Right lung (tissue), 5 donors: ENCODE measurements around the gene VPS54. TPM values are rescaled to one million over a fixed set of nuclear protein-coding genes. Genes with fewer than 3 reads are reported as not detected.
"Not testable (repeated sequence)": the region's sequence is repeated elsewhere in the genome, so short reads cannot be mapped to it uniquely, and the experiment has no call there.

Experiments used
- DNase-seq, 2 donors: peaks; one replicate each; pipeline ENCODE4 v3.0.0-alpha.2; 2013
- polyA plus RNA-seq, 5 donors: library from polyadenylated mRNA; unstranded; fragments of 120-200 nt; gene quantifications; one replicate each; pipeline versions ENCODE4 v1.2.1 to v1.2.3, GENCODE V29; 2013; ENCODE audit warnings: inconsistent platforms in 1 of 5, low replicate concordance in 1 of 5; ENCODE audit not compliant: insufficient read length in 5 of 5, insufficient read depth in 1 of 5

Gene VPS54
- polyA plus RNA-seq, 5 donors = 37.5 to 53.2 (median 49.8) TPM

DNA sequence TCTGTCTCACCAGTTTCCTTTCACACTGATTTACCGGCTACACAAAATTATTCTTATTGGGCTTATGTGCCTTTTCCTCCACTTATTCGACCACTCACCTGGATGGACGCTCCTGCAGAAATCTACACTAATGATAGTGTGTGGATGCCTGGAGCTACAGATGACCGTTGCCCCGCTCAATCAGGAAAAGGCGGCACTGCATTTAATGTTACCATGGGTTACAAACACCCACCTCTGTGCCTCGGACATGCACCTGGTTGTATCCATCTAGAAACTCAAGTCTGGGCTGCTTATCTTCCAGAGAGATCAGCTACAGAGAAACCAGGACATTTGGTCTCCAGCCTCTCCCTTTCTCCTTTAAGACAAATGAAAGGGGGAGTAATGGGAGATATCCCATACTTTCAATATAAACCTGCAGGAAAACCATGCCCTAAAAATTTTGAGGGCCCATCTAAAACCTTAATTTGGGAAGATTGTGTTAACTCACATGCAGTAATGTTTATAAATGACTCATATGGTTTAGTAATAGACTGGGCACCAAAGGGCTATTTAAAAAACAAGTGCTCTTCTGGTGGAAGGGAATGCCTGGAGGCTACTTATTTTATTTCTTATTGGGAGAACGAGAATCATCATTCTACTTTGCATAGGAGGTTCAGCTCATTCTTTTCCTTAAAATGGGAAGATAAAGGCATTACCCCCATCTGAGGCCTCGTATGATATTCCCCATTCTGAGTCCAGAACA is 24.7 kb downstream of the VPS54 start:
- DNase-seq = not testable (repeated sequence)

DNA sequence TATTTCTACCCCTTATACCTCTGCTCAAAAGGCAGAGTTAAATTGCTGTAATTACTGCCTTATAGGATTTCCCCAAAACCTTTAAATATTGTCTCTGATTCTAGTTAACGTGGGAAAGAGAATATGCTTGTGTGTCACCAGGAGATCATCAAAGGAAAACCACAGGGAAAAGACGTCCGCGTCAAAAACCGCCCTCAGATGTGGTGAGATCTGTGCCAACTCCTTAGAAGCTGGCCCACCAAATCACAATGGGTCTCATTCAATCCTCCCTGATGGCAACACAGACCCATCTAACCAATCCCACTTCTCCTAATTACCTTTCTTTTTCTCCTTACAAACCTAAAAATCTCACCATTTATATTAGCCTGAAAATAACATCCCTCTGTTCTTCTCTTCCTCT is 25.4 kb downstream of the VPS54 start:
- DNase-seq = no peak

DNA sequence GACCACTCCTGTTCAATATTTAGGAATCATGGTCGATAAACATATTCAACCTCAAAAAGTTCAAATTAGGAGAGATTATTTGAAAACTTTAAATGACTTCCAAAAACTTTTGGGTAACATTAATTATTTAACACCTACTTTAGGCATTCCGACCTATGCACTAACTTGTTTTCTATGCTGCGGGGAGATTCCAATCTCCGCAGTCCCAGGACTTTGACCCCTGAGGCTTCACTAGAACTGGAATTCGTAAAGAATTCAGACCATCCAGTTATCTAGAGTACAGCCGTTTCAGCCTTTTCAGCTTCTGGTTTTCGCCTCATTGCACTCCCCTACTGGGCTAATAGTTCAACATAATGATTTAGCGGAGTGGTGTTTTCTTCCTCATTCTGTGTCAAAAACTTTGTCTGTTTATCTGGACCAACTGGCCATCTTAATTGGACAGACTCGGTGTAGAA is 26.1 kb downstream of the VPS54 start:
- not testable (repeated sequence) for DNase-seq

DNA sequence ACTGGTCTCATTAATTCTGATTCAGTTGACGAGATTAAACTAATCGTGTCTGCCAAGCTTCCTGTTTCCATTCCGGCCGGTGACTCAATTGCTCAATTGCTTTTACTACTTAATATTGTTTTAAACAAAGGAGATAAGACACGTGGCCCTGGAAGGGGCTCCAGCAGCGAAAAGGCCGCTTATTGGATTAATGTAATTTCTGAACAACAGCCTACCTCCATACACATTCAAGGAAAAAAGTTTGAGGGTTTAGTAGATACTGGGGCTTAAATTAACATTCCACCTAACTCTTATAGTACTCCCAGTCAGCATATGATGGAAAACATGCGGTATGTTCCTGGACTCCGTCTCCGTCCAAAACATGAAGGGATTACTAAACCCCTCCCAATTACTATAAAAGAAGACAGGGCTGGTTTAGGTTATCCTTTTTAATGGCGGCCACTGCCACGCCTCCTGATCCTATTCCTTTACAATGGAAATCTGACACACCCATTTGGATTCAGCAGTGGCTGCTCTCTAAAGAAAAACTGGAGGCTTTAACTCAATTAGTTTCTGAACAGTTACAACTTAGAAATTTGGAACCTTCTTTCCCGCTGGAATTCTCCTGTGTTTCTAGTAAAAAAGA is 27.1 kb downstream of the VPS54 start:
- no peak for DNase-seq

DNA sequence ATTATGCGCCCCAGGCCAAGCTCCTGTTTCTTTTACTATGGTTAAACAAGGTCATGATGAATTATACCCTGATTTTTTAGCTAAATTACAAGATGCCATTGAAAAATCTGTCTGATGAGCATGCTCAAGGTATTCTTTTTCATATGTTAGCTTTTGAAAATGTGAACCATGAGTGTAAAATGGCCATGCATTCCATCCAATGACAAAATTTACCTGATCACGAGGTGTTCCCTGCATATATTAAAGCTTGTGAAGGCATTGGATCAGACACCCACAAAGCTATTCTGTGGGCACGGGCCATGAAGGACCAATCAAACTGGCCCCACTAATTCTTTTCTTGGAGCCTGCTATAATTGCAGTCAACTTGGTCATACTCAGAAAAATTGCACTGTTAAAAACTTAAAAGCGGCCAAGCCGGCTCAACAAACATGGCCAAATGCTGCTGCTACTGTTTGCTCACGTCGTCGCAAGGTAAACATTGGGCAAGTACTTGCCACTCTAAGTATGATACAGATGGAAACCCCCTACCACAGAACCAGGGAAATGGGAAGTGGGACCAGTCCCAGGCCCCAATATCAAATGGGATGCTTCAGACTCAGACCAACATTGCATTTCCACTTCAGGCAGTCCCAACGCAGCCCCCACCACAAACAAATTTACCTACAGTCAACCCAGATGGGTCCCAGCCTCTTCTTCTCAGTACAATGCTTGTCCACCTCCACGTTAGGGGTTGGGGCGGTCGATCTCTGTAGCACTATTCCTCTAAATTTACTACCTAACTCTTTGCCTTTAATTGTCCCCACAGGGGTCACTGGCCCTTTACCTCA is 27.8 kb downstream of the VPS54 start:
- peak; percentile 17 to 23 for DNase-seq

DNA sequence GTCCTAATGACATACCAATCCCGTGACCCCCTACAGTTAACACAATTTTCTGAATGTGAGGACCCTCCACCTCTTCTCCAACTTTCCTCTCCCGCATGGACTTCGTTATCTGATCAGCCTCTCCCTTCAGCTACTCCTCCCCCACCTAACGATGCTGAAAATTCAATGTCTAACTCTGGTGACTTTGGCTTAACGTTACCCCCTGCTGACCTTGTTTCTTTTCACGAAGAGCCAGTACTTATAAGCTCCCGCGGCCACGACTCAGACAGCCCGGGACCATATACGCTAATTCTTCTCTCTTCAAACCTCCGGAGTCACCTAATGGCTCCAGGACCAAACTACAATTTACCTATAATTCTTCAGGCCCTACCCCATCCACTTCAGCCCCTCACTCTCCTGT is 29.2 kb downstream of the VPS54 start:
- no peak for DNase-seq

DNA sequence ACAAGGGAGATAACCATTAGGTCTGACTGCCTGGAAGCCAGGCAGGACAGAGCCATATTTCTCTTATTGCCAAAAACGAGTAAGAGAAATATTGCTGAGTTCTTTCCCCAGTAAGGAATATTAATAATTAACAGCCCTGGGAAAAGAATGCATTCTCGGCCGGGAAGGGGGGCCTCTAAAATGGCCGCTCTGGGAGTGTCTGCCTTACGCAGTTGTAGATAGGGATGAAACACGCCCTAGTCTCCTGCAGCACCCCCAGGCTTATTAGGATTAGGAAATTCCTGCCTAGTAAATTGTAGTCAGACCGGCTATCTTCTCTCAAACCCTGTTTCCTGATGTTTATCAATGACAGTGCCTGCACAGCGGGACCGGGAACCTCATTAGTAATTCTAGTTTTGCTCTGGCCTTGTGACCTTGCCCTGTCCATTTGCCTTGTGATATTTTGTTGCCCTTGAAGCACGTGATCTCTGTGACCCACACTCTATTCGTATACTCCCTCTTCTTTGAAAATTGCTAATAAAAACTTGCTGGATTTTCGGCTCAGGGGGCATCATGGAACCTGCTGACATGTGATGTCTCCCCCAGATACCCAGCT is 30.3 kb downstream of the VPS54 start:
- not testable (repeated sequence) for DNase-seq

DNA sequence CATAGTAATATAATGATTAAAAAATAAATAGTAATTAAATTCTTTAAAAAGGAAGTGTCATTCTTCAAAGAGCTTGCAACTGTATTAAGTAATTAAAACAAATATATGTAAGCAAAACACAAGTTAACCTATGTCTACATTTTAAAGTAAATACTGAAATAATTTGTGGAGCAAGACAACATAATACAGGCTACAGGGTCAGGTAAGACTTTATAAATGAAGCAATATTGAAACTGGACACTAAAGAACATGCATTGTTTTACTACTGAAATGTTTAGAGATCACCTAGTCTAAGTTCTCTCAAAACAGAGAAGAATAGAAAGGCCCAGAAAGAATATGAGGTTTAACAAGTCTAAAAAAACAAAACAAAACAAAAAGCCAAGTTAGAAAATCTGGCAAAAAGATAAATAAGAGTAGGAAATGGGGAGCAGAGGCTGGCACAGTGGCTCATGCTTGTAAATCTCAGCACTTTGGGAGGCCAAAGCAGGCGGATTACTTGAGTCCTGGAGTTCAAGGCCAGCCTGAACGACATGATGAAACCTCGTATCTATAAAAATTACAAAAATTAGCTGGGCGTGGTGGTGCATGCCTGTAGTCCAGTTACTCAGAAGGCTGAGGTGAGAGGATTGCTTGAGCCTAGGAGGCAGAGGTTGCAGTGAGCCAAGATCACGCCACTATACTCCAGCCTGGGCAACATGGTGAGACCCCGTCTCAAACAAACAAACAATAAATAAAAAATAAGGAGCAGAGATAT is 34.4 kb downstream of the VPS54 start:
- no peak for DNase-seq

DNA sequence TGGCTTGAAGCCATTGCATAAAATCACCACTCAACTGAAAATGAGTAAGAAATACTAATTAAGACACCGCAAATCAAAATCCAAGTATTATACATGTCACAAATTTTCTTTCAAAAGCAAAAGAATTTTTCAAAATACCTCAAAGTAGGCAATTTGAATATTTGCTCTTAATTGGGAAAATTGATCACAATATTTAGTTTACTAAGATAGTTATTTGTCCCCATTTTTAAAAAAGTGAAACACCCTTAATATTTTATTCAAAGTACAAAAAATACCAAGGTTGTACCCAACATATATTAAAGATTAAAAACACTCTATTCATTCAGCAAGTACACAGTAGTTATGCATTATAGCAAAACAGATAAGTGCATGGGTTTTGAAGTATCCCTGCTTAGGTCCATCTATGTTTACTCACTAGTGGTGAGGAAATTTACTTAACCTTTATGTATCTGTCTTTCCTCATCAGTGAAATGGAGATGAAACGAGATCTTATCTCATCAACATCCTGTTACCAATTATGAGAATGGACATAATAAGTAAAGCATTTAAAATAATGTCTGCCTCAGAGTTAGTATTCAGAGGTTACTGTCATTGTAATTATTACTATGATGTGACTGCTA is 35.1 kb downstream of the VPS54 start:
- DNase-seq = no peak

DNA sequence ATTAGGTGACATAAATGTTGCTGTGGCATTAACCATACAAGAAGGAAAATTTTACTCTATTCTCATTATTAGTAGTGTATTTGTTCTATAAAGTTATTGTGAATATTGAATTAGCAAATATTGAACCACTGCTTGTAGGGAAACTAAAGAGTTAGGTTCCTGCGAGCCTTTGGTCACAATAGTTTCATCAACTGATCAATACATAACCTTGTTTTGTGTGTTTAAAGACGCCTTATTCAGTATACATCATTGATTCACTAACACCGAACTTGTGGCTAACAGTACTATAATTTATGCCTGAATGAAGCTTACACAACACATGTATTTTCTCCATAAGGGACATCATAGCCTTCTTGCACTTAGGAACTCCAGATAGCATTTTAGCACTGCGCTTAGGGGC is 36.9 kb downstream of the VPS54 start:
- DNase-seq = no peak

DNA sequence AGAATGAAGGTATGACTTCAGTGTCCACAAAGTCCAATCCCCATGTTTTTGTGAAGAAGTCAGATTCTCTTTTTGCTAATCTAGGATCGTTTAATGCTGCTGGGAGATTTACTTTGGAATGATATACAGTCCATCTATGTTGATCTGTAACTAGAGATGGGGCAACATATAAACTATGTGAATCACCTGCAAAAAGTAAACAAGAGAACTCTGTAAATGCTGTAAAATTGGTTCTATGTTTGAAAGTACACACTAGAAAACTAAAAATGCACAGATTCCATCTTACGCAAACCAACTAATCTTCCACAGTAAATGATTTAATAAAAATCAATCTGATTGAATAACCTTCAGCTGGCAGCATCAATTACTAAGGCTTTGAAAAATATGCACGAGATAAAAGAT is 37.5 kb downstream of the VPS54 start:
- no peak for DNase-seq

DNA sequence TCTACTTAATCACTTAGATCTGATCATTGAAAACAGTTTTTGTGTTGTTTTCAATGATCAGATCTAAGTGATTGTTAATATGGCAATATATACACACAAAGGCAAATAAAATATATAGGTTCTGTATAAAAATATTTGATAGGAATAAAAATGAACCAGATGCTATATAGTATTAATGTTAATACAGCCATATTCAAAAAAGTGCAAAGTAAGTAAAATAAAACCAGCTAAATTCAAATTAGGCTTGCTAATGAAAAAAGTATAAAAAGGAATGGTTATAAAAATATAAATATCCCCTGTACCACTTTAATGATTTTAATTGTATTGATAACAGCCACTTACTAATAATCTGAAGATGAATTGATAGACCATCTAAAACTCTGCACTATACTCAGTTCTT is 38.4 kb downstream of the VPS54 start:
- DNase-seq = no peak

DNA sequence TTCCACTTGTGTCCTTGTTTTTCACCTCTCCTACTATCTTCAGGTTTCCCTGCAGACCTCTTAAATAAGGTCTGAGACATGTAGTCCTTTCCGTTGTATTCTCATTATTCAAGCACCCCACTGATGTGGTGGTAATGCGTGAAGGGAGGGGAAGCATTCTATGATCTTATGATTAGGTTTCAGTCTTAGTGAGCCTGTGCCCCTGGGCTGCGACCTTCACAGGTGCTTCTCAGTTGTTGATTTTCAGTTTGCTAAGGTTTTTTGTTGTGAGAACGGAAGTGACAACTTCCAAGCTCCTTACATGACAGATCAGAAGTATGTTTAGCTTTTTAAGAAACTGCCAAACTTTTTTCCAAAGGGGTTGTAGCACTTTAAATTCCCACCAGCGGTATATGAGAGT is 41.3 kb downstream of the VPS54 start:
- DNase-seq = no peak

DNA sequence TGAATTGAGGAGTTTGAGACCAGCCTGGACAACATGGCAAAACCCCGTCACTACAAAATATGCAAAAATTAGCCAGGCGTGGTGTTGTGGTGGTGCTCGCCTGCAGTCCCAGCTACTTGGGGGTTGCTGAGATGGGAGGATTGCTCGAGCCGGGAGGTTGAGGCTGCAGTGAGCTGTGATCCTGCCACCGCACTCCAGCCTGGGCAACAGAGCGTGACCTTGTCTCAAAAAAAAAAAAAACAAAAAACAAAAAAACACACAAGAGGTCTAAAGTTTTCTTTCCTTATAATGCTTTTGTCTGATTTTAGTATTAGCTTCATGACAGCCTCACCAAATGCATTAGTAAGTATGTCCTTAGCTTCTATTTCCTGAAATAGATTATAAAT is 43.1 kb downstream of the VPS54 start:
- no peak for DNase-seq

DNA sequence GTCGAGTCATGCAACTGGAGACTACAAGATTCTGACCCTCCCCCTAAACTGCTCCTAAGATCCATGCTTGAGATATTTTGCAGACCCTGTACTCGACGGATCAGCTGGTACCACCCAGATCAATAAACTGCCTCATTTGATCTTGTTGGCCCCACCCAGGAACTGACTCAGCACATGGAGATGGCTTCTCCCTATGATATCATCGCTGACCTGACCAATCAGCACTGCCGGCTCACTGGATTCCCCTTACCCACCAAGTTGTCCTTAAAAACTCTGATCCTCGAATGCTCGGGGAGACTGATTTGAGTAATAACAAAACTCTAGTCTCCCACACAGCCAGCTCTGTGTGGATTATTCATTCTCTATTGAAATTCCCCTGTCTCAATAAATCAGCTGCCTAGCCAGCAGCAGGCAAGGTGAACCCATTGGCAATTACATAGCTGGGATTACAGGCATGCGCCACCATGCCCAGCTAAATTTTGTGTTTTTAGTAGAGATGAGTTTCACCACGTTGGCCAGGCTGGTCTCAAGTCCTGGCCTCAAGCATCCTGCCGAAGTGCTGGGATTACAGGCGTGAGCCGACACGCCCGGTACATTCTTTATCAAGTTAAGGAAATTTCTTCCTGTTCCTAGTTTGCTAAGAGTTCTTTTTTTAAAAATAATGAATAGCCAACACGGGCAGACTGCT is 43.6 kb downstream of the VPS54 start:
- no peak for DNase-seq

DNA sequence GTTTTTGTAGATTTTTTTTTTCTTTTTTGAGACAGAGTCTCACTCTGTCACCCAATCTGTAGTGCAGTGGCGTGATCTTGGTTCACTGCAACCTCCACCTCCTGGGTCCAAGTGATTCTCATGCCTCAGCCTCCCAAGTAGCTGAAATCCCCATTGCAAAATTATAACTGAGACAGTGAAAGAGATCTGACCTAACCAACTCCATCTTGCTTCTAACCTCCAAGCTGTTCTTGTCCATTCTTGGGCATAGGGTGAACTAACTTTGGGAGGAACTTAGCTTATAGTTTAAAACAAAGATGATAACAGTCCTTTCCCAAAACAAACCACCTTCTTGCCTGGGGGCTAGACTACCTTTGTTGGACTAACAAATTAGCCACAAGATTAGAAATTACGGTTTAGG is 44.2 kb downstream of the VPS54 start:
- DNase-seq = not testable (repeated sequence)

DNA sequence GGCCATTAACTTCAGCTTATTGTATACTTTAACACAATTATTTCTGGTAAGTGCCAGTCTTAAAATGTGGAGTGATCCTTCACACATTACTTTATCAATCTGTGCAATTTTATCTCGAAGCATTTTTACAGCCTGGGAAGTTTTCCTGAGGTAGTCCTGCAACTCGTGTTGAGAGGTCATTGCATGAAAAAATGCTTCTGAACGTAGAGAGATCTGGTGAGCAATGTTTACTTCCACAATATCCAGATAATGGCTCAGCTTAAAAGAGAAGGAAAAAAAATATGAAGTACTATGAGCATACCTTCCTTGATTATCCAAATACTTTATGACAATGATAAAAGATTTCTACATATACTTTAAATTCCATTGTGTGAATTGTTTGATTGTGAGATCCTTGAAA is 57.0 kb downstream of the VPS54 start:
- DNase-seq = no peak

DNA sequence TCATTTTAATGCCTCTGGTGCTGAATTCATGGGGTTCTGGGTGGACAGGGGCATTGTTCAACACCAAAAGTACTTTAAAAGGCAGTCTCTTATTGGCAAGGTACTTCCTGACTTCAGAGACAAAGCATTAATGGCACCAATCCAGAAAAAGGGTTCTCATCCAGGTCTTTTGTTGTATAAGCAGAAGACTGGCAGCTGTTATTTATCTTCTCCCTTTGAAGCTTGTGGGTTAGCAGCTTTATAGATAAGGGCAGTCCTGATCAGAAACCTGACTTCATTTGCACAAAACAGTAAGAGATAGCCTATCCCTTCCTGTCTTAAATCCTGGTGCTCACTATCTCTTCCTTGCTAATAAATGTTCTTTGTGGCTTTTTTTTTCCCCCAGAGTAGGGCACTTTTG is 68.8 kb downstream of the VPS54 start:
- no peak for DNase-seq

DNA sequence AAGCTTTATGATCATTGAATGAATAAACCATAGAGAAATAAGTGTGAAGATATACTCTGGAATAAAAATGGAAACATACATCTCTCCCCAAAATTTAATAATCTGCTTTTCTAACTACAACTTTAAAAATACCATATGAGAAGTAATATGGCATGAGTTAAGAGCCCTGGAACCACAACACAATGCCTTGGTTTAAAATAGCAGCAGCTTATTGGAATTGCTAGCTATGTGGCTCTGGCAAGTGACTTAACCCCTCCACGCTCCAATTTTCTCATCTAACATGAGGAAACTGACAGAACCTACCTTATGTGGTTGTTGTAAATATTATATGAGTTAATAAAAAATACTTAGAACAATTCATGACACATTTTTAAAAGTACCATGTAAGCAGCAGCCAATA is 76.4 kb downstream of the VPS54 start:
- no peak for DNase-seq

DNA sequence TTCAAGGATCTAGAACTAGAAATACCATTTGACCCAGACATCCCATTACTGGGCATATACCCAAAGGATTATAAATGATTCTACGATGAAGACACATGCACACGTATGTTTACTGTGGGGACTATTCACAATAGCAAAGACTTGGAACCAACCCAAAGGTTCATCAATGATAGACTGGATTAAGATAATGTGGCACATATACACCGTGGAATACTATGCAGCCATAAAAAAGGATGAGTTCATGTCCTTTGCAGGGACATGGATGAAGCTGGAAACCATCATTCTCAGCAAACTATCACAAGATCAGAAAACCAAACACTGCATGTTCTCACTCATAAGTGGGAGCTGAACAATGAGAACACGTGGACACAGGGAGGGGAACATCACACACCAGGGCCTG is 87.1 kb downstream of the VPS54 start:
- DNase-seq = not testable (repeated sequence)

DNA sequence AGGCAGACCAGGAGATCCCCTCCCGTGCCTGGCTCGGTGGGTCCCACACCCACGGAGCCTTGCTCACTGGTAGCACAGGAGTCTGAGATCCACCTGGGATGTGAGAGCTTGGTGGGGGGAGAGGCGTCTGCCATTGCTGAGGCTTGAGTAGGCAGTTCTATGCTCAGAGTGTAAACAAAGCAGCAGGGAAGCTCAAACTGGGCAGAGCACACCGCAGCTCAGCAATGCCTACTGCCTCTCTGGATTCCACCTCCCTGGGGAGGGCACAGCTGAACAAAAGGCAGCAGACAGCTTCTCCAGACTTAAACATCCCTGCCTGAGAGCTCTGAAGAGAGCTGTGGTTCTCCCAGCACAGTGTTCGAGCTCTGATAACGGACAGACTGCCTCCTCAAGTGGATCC is 92.4 kb downstream of the VPS54 start:
- DNase-seq = no peak
